C4-2B (cell line): ENCODE data around the gene TSPAN9.
A peak's percentile ranks its signal among the peaks of the same experiment; 100 is the strongest.

ENCODE experiments used
- H3K27ac ChIP-seq: fragments of 450-650 bp; 2 replicates; pipeline ENCODE4 v1.5.1; 2017
- CTCF ChIP-seq: fragments of 450-650 bp; conservative IDR thresholded peaks from 2 replicates; pipeline ENCODE4 v1.5.1; 2017; ENCODE audit warnings: mild to moderate bottlenecking
- ZFX ChIP-seq: fragments of 450-650 bp; IDR thresholded peaks from 2 replicates; pipeline ENCODE4 v1.6.1; 2017

Gene TSPAN9

GRCh38 chr12:3069714-3070113 is 7.5 kb upstream of the TSPAN9 start:
- TF ChIP-seq CTCF (no peak), ZFX (no peak)

DNA sequence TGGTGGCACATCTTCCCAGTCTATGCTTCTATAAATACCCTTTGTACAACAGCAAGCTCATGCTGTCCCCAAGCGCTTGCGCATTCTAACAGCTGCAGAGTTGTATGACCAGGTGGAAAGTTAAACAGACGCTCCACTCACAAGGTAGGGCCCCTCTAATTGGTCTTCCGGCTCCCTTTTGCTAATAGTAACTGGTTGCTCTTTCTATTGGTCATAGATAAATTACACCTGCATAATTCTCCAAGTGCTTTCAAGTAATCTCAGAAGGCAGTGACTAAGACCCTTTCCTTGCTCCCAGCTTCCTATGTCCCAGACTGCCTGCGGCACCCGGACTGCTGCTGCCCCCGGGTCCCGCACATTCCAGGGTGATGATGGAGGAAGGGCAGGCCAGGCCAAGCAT is 6.1 kb upstream of the TSPAN9 start:
- TF ChIP-seq ZFX, result no peak
- no peak for TF ChIP-seq CTCF
- no peak overlapping the region for H3K27ac ChIP-seq

More at GRCh38 chr12:3069714-3070113, 7.5 kb upstream of the TSPAN9 start:
- no peak overlapping the region for H3K27ac ChIP-seq

- H3K27ac ChIP-seq, result no peak overlapping the region
- TF ChIP-seq ZFX, result no peak
- no peak for TF ChIP-seq CTCF
Observed at GRCh38 chr12:3071710-3072109, 5.5 kb upstream of the TSPAN9 start.

- H3K27ac ChIP-seq, result no peak overlapping the region
Observed at GRCh38 chr12:3073438-3074250, 3.5 kb upstream of the TSPAN9 start.

DNA sequence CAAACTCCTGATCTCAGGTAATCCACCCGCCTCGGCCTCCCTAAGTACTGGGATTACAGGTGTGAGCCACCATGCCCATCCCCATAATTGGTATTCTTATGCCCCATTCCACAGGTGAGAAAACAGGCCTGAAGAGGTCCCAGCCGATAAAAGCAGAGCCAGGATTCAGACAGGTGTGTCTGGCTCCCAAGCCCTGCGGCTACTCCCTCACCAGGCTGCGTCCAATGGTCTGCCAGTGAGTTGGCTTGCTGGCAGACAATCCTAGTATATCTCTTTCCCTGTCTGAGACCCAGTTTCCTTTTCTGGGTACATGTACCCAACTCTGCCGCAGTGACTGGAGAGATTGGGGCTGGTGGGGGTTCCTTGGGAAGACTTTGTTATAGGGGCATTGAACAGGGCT is 1.9 kb upstream of the TSPAN9 start:
- TF ChIP-seq CTCF, result no peak
- TF ChIP-seq ZFX, result no peak
- no peak overlapping the region for H3K27ac ChIP-seq

More at GRCh38 chr12:3073438-3074250, 3.5 kb upstream of the TSPAN9 start:
- TF ChIP-seq ZFX (no peak), CTCF (peak; percentile 99)

- peak overlapping the region; percentile 84 for H3K27ac ChIP-seq
- TF ChIP-seq CTCF, result no peak
- TF ChIP-seq ZFX, result no peak
Observed at GRCh38 chr12:3077572-3078081, 448 bp downstream of the TSPAN9 start.

GRCh38 chr12:3078086-3078820 is 1.1 kb downstream of the TSPAN9 start:
- no peak overlapping the region; the same call in 1 of the 2 replicates for H3K27ac ChIP-seq
- TF ChIP-seq ZFX (no peak), CTCF (no peak)
